Right atrium auricular region (tissue), 2 donors: ENCODE measurements around the gene TDRD1. TPM values are rescaled to one million over a fixed set of nuclear protein-coding genes. Genes with fewer than 3 reads are reported as not detected.

Experiments
- DNase-seq: peaks from one replicate; pipeline ENCODE4 v3.0.0-alpha.2; 2019; ENCODE audit warnings: low spot score
- H3K27ac ChIP-seq, 2 donors: fragments of 200-600 bp; sonication (generic); 1 replicate in 1 of 2; 2 replicates in 1 of 2; pipeline ENCODE4 v1.5.1; 2016 to 2019
- H3K27me3 ChIP-seq, 2 donors: fragments of 200-600 bp; sonication (generic); one replicate each; pipeline versions ENCODE4 v1.5.1 to v1.6.0; 2017 to 2019
- H3K36me3 ChIP-seq: fragments of 200-600 bp; sonication (generic); one replicate; pipeline ENCODE4 v1.5.1; 2016
- H3K4me1 ChIP-seq, 2 donors: fragments of 200-600 bp; sonication (generic); one replicate each; pipeline versions ENCODE4 v1.5.1 to v1.6.0; 2017 to 2019
- H3K4me3 ChIP-seq, 2 donors: fragments of 200-600 bp; sonication (generic); 1 replicate in 1 of 2; 2 replicates in 1 of 2; pipeline ENCODE4 v1.5.1; 2017 to 2019; ENCODE audit warnings: mild to moderate bottlenecking in 1 of 2, moderate library complexity in 1 of 2
- H3K9me3 ChIP-seq, 2 donors: fragments of 200-600 bp; sonication (generic); one replicate each; pipeline ENCODE4 v1.5.1; 2019
- CTCF ChIP-seq, 2 donors: fragments of 200-600 bp; sonication (generic); IDR thresholded peaks; one replicate each; pipeline ENCODE4 v1.5.1; 2019; ENCODE audit warnings: antibody characterized with exemption in 2 of 2
- total RNA-seq, 2 donors: library from RNA; depleted of rRNA; stranded (reverse); fragments of >200 nt; gene quantifications; one replicate each; pipeline ENCODE4 v1.1.0, GENCODE V29; 2016

Gene TDRD1
- total RNA-seq, 2 donors from 2014 or later: 0.12 to 1.1 TPM

DNA sequence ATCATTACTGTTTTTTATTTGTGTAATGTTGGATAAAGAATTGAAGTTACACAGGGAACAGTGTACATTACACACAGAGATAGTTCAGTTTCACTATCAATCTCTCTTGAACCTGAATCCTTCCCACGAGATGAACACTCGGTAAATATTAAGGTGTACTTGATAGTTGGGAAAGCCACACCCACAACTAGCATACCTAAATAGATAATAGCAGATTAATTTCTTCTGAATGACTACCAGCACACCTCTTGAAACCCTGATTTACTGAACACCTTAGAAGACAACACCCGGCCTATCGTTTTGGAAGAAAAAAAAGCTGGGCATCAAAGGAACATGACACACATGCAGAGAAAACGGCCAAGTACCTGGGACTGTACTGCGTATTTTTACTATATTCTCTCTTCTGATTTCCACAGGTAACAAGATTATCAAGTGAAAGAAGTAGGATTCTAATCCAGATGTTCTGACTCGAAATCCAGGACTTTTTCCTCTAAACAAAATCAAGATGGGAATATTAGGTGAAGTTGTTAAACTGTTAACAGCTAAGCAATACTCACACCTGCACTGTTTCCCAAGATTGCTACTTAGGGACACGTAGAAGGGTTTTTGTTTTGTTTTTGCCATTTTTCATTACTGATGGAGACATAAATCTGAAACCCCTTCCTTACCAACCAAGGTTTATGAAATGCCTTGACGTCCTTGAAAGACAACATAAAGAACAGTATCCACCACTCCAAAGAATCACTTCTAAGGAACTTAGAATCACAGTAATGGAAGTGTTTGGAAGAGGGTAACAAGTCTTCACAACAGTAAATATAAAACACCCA lies 6.2 kb upstream of the TDRD1 start:
- TF ChIP-seq CTCF (IDR thresholded peaks at IDR 0.05): no peak
- no peak for DNase-seq

GRCh38 chr10:114173603-114173920 lies 5.6 kb upstream of the TDRD1 start:
- TF ChIP-seq CTCF (IDR thresholded peaks at IDR 0.05): no peak
- Histone ChIP-seq H3K4me1 (peaks cover 0 to 11% of the 10 kb centered on the region in 2 donors), H3K27ac (peak overlapping the region; percentile 98), H3K9me3 (peaks cover 0 to 5% of the 10 kb centered on the region in 2 donors), H3K4me3 (peak overlapping the region; percentile 95), H3K36me3 (no peaks in the 10 kb centered on the region), H3K27me3 (no peaks in the 10 kb centered on the region)
- no peak for DNase-seq

More for the DNA sequence above, 6.2 kb upstream of the TDRD1 start:
- H3K36me3 ChIP-seq: no peaks in the 10 kb centered on the region
- no peaks in the 10 kb centered on the region for H3K27me3 ChIP-seq
- peak overlapping the region; percentile 98 for H3K27ac ChIP-seq
- peak overlapping the region; percentile 95 for H3K4me3 ChIP-seq
- peaks cover 0 to 10% of the 10 kb centered on the region in 2 donors for H3K9me3 ChIP-seq
- peaks cover 0 to 11% of the 10 kb centered on the region in 2 donors for H3K4me1 ChIP-seq

GRCh38 chr10:114173921-114174694 lies 5.0 kb upstream of the TDRD1 start, which contains the start of gene CCDC186:
TSS of gene CCDC186 (minus strand) at chr10:114174203. CDS start at chr10:114163268, 10,935 bp downstream.
- TF ChIP-seq CTCF (IDR thresholded peaks at IDR 0.05): no peak
- H3K9me3 ChIP-seq: no peaks in the 10 kb centered on the region
- H3K4me3 ChIP-seq: peak within 1 kb of the TSS; percentile 95
- peak within 1 kb of the TSS; percentile 98 for H3K27ac ChIP-seq
- DNase-seq: peak; percentile 97
- no peaks in the 10 kb centered on the region for H3K27me3 ChIP-seq
- no peaks in the 10 kb centered on the region for H3K36me3 ChIP-seq
- peaks cover 0 to 11% of the 10 kb centered on the region in 2 donors for H3K4me1 ChIP-seq

DNA sequence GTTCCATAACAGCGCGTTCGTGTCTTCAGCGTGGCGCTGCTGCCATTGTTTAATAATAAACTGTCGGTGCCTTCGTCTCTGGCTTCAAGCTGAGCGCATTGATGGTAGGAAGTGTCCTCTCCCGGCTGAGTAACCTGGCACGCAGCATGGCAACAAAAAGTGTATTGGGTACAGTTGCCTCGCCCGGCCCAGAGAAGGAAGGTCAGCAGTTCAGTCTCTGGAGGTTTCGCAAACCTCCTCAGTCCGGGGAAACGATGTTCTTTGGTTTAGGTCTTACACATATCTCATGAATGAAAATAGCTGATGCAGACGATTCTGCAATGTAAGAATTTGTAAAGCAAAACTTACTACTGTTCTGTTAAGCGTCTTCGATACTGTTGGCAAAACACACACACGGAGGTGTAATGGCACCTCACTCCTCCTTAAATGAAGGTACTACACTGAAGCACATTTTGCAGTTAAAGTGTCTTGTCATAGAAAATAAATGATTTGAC lies 4.4 kb upstream of the TDRD1 start:
- Histone ChIP-seq H3K36me3 (no peaks in the 10 kb centered on the region), H3K9me3 (no peaks in the 10 kb centered on the region), H3K4me1 (peaks cover 0 to 11% of the 10 kb centered on the region in 2 donors), H3K27ac (peak overlapping the region; percentile 98), H3K27me3 (no peaks in the 10 kb centered on the region), H3K4me3 (peak overlapping the region; percentile 95)
- DNase-seq: peak; percentile 78
- TF ChIP-seq CTCF (IDR thresholded peaks at IDR 0.05): no peak

GRCh38 chr10:114175667-114176066 lies 3.5 kb upstream of the TDRD1 start:
- Histone ChIP-seq H3K4me1 (peaks cover 0 to 11% of the 10 kb centered on the region in 2 donors), H3K27ac (no peak overlapping the region), H3K27me3 (no peaks in the 10 kb centered on the region), H3K9me3 (no peaks in the 10 kb centered on the region), H3K4me3 (no peak overlapping the region), H3K36me3 (no peaks in the 10 kb centered on the region)
- no peak for DNase-seq
- no peak for TF ChIP-seq CTCF (IDR thresholded peaks at IDR 0.05)
